NCI-H1105 (cell line): ENCODE results near the gene DYNLT1.
A peak's percentile ranks its signal among the peaks of the same experiment; 100 is the strongest.
"Not testable (repeated sequence)": the region's sequence is repeated elsewhere in the genome, so short reads cannot be mapped to it uniquely, and the experiment has no call there.

Source experiments
- DNase-seq: peaks from one replicate; lab custom pipeline; 2025; lab: John Stamatoyannopoulos, UW

Gene DYNLT1

DNA sequence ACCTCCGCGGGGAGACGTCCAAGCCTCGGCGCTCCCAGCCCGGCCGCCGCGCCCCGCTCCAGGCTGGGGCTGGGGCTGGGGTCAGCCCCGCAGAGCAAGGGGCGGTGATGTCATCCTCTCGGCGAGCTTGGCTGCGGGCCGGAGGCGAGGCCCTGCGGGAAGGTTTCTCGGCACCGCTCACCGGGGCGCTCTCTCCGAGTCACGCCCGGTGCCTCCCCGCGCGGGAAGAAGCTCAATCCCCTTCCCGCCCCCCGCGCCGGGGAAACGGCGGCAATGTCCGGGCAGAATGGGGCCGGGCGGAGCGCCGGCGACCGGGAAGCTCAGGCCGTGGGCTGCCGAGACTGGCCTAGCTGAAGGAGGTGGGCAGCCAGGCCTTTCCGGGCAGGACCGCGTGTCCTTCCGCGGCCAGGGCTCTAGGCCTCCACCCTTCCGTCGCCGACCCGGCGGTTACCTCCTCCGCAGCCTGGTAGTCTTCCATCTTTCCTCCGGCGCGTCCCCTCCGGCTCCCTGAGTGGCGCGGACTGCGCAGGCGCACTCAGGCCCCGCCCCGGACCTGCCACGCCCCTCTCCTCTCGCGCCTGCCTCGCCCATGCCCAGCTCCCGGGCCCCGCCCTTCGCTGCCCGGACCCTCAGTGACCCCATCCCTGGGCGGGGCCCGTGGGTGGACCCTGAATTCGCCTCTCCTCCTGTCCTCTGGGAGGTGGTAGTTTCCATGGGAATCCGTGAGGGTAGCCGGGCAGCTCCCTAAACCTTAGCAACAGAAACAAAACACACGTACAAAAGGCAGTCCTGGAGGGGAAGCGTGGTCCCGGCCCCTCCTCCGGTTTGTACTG is at the start of gene DYNLT1:
TSS of gene DYNLT1 (minus strand) at position 513 of the 833 bp plus-strand sequence. CDS start at position 478, 35 bp downstream.
- DNase-seq = peak; percentile 98

DNA sequence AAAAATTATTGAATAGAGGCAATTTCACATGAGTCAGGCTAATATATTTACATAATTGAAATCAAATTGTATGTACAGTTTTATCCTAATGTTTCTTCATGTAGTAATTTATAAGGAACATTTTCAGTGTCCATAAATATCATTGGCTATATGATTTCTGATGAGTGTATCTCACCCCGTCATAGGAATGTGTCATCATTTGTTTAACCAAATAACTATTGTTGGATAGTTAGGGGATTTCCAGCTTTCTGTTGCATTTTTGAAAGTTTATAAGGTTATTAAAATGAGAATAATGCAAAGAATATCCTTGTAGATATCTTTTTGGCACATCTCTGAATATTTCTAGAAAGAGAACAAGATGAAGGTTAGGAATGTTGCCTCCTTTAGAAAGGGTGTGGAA is 44.3 kb upstream of the DYNLT1 start:
- DNase-seq = no peak

DNA sequence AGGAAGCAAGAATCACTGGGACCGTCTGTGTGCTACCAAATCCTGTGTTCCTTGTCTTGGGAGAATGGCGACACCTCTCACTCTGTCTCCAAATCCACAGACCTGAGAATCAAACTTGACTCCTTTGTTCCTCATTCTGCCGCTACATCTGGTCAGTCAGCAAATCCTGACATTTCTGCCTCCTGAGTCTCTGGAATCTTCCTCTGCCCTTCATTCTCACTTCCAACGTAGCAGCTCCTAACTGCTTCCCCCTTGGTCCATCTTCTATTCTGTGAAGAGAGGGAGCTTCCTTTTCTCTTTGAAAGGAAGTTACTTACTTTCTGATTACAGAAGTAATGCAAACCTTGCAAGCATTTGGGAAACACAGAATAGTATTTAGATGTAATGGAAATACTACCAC is 43.0 kb upstream of the DYNLT1 start:
- no peak for DNase-seq

DNA sequence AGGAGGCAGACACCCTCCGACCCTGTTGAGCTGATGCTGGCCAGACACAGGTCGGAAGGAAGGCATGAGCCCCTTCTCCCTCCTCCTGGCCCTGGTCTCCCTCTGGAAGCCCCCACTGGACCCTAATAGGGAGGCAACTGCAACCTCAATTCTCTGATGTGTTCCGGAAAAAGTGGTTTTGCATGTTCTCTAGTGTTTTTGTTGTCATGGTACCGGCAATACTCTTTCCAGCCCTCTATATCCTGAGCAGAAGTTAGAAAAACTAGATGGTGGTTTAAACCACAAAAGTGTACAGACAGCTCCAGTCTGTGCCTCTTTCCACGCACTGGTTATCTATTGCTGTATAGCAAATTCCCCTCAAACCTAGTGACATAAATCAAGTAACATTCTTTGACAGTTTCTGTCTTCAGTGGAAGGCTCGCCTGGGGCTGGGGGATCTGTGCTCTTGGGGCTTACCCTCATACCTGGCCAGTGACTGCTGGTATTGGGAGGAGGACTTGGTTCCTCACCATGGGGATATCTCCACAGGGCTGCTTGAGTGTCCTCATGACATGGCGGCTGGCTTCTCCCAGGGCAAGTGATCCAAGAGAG is 42.3 kb upstream of the DYNLT1 start:
- DNase-seq = no peak

DNA sequence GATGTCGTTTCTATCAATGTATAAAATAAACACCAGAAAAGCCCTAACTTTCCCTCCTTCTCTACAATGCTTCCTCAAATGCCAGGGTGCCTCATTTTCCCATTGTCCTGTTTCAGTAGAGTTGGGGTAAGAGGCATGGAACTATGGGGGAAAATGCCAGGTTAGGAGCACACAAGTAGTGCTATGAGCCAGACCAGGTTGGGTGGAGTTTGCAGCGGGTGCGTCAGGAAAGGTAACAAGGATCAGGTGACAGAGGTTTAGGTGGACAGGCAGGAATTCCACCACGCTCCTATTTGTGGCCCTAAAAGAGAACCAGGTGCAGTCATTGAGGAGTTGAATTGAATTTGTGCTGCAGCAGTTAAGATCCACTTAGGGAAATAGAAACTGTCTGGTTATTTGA is 41.8 kb upstream of the DYNLT1 start:
- no peak for DNase-seq

DNA sequence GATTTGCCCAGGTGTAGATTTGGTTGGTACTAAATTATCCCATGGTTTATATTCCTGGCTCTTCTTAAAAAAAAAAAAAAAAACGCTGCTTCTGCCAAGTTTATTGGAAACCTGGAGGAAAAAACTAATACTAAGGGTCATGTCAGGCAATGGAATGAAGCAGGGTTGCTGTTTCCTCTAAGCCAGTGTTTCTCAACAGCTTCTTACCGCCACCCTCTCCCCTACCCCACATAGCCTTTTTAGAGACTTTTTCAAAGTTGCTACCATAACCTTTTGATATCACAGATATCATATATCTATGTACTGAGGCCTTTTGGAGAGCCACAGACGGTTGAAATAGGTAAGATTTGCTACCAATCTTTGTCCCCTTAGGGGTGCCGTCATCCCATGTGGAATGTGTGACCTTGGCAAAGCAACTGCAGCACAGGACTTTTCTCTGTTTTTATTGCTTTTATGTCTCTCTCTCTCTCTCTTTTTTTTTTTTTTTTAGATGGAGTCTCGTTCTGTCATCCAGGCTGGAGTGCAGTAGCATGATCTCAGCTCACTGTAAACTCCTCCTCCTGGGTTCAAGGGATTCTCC is 40.3 kb upstream of the DYNLT1 start:
- no peak for DNase-seq

DNA sequence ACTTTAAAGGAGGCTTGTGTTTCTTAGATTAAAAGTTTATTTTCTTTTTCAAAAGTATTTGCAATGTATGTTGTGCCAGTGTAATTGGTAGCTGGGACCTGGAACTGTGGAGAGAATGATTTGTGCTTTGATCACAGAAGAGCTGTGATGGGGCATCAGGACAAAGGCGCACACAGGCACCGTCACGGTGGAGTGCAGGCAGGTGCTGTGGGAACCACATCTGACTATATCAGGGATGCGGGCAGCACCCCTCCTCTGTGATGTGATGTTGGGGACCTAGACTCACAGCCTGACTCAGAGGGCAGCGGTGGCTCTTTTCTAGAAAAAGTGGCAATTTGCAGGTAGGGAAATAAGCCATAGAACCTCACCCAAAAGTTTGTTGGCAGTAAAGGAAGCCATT is 39.8 kb upstream of the DYNLT1 start:
- DNase-seq = no peak

DNA sequence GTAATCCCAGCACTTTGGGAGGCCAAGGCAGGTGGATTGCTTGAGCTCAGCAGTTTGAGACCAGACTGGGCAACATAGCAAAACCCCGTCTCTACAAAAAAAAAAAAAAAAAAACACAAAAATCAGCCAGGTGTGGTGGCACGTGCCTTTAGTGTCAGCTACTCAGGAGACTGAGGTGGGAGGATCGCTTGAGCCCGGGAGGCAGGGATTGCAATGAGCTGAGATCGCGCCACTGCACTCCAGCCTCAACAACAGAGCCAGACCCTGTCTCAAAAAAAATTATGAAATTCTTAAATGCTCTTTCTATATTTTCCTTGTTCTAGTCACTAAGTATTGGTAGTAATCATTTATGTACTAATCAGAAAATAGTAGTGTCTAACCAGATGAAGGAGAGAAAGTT is 35.9 kb upstream of the DYNLT1 start:
- DNase-seq = no peak

DNA sequence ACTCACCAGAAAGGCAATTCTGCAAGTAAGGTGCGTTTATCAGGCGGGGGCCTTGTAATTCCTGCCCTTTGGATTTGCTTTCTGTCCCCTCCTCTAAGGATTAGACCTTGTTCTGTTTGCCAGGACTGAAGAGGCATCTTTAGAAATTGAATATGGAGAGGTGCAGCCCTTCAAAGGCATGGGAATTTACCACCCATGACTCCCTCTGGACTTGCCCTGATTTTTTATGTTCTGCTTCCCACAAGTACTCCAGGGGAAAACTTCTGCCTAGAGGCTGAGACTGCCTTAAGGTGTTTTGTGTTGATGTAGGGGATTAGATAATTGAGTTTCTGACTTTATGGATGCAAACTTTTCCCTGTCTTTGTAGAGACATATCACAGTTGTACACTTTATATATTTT is 35.5 kb upstream of the DYNLT1 start:
- no peak for DNase-seq

DNA sequence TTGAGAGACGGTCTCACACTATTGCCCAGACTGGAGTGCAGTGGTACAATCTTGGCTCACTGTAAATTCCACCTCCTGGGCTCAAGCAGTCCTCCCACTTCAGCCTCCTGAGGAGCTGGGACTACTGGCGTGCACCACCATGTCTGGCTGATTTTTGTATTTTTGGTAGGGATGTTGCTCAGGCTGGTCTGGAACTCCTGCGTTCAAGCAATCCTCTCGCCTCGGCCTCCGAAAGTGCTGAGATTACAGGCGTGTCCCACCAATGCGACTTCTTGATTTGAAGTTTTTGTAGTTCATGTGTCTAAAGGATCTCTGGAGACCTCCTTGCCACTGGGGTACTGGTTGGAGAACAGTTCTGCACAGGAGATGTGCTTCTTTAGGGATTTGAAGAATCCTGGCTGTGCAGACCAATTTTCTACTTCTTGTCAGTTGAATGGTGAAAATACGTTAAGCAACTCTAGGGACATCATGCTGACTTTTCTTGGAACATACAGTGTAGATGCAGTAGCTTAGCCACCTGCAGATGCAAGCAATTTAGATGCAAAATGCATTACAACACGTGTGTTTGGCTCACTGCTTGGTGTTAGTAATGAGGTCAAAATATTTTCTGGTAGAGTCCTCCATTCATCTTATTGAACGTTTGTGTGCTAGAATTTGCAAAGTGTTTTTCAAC is 33.5 kb upstream of the DYNLT1 start:
- DNase-seq = no peak

DNA sequence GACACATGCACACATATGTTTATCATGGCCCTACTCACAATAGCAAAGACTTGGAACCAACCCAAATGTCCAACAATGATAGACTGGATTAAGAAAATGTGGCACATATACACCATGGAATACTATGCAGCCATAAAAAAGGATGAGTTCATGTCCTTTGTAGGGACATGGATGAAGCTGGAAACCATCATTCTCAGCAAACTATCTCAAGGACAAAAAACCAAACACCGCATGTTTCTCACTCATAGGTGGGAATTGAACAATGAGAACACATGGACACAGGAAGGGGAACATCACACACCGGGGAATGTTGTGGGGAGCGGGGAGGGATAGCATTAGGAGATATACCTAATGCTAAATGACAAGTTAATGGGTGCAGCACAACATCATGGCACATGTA is 32.6 kb upstream of the DYNLT1 start:
- DNase-seq = not testable (repeated sequence)

DNA sequence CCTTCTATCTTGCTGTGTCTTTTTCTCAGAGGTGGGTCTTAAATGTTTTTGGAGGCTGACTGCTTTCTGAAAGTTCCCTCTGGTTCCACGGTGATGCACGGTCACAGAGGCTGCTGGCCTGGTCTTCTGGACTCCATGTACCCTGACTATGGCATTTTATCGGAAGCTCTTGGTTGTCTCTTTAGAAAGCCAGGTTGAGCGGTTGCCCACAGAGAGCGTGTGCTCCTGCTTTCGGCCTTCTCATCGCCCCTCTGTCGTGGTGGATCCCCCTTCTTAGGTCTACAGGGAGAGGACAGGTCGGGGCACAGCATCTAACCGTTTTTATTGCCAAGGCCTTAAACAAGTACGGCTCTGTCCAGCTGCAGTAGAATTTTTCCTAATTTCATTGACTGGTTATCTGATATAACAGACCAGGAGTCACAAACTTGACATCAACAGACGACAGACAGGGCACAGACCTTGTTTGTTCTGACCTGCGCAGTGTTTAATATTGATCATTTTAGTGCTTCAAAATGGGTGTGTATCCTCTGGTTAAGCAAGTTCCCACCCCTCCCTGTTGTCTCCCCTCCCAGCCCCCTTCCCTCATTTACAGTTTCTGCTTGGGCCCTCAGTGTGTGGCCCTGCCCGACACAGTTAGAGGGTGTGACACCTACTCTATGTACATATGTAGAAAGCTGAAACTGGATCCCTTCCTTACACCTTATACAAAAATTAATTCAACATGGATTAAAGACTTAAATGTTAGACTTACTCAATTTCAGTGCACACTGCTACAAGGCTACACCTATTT is 30.0 kb upstream of the DYNLT1 start:
- no peak for DNase-seq

DNA sequence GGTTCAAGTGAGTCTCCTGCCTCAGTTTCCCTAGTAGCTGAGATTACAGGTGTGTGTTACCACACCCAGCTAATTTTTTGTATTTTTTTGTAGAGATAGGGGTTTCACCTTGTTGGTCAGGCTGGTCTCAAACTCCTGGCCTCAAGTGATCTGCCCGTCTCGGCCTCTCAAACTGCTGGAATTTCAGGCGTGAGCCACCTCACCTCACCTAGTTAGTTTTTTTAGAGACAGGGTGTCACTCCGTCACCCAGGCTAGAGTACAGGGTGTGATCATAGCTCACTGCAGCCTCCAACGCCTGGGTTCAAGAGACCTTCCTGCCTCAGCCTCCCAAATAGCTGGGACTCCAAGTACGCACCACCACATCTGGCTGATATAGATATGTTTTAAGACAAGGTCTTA is 28.2 kb upstream of the DYNLT1 start:
- DNase-seq = no peak

DNA sequence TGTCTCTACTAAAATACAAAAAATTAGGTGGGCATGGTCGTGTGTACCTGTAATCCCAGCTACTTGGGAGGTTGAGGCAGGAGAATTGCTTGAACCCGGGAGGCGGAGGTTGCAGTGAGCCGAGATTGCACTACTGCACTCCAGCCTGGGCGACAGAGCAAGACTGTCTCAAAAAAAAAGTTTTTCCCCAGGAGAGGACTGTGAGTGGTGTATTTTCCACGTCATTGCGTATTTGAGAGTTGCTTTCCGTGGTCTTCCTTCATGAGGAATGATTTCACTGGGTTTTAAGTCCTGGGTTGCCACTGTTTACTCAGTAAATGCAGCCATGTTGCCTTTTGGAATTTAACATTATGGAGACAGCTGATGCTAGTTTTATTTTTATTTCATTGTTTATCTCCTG is 27.6 kb upstream of the DYNLT1 start:
- DNase-seq = not testable (repeated sequence)

DNA sequence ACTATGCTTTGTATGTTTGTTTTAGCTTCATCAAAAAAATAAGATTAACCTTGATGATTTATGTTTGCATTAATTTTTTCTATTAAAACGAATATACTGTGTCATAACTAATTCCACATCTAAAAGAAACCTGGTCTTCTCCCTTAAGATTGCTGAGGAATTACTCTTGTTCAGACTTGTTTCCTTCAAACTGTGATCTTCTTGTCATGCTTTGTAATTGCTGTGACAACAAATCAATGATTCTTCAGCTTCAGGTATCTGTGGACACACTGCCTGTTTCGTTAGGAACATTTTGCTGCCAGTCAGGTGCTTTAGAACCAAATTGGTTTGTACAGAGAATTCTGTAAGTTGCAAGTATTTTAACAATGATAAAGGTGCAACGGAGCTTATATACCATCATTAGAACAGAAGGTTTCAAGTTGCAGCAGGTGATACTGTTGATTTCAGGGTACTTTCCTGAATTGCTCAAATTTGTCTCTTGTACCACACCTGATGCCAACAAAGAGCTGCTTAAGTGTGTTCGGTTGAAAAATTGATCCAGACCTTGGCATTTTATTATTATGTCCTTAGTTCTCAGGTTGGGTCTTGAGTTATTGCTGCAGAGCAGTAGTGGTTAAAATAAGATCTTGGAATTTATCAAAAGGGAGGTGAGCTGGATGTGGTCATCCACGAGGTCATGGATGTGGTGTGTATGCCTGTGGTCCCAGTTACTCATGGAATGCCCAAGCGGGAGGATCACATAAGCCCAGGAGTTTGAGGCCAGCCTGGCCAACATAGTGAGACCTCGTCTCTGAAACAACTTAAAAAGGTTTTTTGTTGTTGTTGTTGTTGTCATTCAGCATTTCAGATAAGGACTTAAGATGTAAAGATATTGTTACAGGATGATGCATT is 24.8 kb upstream of the DYNLT1 start:
- peak; percentile 42 for DNase-seq

DNA sequence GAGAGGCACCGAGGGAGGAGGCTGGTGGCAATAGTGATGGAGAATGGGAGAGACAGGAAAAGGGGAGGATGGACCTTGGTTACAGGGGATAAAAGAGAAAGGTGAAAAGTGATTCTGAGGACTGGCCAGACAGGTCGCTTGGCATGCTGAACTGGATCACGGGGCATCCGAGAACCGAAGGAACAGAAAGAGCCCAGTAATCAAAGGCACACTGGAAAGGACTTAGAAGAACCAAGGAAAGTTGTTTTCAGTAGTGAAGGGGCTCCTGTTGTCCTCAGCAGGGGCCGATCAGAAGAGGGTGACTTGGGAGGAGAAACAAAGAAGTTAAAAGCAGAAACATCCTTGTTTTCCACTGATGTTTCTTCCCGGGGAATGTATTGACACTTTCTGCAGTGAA is 24.2 kb upstream of the DYNLT1 start:
- no peak for DNase-seq

DNA sequence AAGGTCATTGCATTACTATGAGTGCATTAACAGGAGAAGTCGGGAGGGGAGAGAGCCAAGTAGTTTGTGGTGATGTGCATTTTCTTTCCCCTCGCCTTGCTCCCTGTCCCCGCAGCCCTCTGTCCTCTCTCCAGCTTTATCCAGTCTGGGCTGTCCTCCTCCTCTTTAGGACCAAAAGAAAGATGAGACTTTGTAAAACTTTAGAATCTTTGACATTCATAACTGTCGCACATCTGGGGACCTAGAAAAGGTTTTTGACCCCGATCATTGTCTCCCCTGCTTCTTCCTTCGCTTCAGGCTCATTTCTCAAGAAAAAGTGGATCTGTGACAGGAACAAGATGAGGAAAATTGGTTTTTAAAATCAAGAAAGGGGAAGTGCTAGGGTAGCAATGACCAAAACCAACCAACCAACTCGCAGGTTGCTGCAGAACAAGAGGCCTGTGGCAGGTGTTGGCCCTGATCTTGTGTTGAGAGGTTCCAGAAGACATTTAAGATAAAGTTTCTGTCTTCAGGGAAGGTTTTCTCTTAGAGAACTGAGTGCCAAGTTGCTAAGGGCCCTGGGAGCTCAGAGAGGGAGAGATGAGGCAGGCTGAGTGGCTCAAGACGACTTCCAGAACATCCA is 22.9 kb upstream of the DYNLT1 start:
- DNase-seq = no peak

DNA sequence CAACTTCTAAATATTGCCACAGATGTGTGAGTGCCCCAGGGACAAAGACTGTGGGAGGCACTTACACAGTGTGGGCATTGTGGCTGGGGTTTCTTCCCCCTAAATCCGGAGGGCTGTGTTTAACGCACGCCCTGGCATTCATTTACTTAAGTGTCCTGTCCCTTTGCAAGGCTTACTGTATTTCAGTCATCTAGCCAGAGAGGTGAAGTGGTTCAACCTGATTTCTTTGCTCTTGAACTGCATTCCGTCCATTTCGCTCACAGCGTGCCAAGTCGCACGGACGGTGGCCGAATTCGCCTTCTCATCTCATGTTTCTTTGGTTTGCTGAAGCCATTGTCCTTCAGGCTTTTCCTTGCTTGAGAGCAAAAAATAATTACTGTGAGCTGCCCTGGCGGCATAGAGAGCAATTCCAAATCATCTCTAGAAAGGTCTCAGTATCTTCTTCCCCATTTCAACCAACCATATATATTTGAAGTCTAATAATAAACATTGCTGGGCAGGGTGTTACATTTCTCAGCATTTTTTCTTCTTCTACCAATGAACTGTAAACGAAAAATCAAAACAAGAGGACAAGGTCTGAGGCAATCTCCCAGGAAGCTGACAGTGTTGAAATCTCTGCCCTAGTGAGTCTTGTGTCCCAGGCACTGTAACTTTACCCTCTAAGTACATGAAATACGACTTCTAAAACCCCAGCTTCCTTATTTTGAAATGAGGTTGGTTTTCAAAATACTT is 22.3 kb upstream of the DYNLT1 start:
- no peak for DNase-seq

DNA sequence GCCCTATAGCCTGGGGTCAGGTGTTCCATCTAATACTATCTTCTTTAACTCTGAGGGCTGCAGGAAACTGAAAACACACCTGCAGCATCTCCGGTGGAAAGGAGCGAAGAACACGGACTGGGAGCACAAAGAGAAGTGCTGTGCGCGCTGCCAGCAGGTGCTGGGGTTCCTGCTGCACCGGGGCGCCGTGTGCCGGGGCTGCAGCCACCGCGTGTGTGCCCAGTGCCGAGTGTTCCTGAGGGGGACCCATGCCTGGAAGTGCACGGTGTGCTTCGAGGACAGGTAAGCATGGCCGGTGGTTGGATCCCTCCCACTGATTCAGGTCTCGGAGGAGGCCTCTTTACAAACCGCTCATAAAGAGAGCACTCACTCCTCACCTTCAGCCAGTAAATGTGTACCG is 20.8 kb upstream of the DYNLT1 start:
- DNase-seq = no peak

DNA sequence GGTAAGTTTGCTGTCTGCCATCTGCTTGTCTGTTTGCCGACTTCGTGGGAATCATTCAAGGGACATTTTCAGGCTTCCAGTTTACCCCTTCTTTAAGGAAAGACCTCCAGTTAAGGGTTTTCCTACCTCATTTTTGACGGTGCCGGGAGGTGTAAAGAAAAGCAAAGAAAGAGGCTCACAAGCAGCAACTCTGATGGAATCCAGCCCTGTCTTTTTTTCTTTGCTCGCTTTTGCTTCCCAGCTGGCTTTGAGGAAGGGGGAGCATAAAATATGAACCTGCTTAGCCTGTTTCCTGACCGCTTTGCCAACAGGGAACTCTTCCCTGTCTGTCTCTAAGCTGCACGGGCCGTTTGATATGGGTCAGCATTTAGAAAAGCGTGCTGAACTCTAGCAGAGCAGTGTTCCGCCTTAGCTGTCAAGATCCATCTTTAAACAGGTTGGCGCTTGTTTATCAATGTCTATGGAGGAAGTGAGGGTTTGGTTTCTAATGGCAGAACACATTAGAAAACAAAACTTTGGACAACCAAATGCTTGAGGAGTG is 19.2 kb upstream of the DYNLT1 start:
- no peak for DNase-seq
